Measurements from ENCODE around the gene ARHGAP25.
A peak's percentile ranks its signal among the peaks of the same experiment; 100 is the strongest.

ARHGAP25 gene

DNA sequence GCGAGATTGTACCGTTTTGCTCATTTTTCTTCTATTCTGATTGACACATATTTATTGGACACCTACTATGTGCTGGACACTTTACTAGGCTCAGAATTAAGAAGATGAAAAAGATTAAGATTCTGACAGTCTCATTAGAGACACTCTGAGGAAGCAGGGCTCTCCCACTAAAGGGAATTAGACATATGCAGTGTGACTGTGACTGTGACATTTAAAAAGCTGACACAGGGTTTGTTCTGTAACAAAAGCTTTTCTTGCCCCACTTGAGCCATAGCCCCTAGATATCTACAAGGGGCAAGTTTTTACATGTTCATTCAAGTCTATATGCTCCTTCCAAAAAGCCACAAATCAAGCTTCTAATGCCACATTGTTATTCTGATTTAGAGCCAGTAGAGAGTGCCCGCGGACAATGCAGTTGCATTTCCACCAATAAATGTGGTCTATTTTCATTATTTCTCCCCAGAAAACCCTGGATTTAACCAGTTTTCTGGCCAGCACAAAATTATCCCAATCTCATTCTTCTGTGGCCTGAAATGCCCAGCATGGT lies 9.8 kb downstream of the ARHGAP25 start:
- DNase-seq = no peak

DNA sequence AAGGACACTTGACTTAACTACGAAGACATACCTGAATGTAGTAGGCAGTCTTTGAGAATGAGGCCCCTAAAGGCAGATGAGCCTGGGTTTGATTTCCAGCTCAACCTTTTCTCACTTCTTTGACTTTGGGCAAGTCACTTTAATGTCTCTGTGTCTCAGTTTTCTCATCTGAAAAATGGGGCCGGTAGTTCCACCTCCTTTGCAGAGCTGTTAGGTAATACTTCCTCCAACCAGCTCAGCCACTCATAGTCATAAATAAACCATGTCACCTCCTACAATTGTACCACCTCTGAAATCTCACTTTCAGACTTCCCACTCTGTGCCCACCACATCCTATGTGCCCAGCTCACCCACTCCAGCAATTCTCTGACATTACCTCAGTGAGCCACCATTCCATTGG lies 10.4 kb downstream of the ARHGAP25 start:
- DNase-seq = no peak

DNA sequence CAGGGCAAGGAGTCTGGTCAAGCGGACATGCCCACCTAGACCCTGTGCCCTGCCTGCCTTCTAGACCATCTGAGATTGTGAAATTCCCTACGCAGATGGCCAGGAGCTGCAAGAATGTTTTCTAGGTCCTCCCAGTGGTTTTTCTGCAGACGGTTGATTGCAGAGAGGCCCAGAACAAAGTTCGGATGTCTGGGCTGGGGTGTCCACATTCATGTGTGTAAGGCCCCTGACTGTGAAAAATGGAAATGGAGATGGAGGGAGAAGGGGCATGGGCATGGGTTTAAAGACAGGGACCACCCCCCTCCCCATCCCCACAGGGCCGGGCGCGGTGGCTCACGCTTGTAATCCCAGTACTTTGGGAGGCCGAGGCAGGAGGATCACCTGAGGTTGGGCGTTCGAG lies 11.8 kb downstream of the ARHGAP25 start:
- no peak for DNase-seq

DNA sequence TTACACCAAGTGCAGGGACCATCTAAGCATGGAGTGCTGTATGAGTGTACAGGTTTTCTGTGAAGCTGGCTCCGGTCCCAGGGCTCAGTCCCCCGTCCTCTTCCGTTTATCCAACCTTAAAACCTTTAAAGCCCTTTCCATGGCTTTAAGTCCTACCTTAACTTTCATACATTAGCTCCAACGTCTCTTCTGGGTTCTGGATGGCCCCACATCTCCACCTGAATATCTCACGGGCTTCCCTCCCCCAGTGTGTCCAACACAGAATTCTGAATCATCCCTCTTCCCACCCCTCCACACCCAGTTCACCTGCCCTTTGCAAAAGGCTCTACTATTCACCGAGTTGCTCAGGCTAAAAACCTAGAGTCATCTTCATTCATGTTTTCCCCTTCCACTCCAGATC lies 12.8 kb downstream of the ARHGAP25 start:
- DNase-seq = no peak

DNA sequence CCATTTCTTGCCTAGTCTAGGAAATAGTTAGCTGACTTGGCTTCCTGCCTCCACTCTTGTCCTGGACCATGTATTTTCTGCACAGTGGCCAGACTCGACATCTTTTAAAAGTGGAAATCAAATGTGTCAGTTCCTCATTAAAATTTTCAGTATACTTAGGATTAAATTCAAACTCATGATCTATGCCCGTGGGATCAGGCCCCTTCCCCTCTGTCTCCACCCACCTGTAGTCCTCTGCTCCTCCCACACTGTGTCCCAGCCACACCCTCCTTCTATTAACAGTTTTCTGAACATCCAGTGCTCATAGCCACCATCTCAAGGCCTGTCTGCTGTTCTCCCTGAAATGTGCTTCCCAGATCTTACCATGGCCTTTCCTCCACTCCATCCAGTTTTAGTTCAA lies 13.3 kb downstream of the ARHGAP25 start:
- DNase-seq = no peak

DNA sequence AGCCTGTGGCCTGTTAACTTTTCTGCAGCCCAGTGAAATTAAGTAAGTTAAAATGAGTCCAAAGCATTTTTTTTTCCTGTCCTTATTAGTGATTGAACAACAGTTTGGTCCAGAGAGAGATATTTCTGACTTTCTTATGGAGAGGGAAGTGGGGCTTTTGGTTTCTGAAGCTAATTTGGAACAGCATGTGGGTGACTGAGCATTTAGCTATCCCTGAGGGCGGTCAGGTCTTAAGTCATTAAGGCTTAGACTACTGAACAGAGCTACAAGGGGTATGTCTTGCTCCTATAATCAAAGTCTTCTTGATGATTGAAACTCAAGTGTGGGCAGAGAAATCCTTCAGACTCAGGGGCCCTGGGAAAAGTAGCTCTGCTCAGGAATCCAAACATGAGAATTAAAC lies 14.0 kb downstream of the ARHGAP25 start:
- no peak for DNase-seq

DNA sequence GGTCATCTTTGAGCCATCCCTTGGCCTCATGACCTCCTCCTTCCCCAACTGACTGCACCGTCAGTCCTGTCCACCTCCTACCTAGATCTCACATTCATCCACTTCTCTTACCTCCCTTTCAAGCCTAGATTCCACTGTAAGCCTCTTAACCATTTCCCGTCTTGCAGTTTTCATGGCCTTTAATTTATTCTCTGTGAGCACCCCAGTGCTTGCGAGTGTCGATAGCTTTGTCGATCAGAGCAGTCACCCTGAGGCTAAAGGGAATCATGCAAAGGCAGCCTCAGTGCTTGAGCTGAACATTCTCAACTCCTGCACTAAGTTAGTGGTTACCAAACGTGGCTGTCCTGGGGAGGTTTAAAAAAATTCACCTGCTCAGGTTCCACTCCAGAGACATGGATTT lies 14.7 kb downstream of the ARHGAP25 start:
- DNase-seq = no peak

DNA sequence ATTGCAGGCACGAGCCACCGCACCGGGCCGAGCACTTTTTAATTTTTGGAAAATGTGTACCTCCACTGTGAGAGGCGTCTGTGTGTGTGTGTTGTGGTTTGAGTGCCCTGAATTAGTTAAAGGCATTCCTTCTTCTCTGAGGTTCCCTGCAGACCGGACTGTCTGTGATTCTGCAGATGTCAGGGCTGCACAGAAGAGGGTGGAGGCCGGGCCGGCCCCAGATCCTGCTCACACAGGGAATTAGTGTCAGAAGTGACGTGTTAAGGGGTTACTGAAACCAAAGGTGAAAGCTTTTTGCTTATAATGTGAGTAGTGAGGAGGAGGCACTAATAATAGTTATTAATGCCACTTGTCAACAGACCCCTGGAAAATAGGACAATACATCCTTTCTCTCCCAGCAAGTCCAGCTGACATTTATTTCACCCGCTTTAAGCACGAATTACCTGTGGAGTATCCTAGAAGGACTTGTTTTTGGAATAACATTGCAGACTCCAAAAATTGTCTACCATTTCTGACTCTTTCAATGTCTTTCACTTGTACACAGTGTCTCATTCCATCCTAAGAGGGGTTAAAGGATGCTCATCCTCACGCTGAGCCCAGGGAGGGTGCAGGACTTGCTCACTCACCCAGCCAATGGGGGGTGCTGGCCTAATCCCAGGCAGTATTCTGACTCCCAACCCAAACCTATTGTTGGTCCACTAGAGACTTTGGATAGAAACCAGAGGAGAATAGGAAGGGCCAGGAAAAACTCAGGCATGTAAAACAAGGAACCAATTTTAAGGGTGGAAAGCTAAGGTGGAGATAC lies 16.2 kb downstream of the ARHGAP25 start:
- no peak for DNase-seq

DNA sequence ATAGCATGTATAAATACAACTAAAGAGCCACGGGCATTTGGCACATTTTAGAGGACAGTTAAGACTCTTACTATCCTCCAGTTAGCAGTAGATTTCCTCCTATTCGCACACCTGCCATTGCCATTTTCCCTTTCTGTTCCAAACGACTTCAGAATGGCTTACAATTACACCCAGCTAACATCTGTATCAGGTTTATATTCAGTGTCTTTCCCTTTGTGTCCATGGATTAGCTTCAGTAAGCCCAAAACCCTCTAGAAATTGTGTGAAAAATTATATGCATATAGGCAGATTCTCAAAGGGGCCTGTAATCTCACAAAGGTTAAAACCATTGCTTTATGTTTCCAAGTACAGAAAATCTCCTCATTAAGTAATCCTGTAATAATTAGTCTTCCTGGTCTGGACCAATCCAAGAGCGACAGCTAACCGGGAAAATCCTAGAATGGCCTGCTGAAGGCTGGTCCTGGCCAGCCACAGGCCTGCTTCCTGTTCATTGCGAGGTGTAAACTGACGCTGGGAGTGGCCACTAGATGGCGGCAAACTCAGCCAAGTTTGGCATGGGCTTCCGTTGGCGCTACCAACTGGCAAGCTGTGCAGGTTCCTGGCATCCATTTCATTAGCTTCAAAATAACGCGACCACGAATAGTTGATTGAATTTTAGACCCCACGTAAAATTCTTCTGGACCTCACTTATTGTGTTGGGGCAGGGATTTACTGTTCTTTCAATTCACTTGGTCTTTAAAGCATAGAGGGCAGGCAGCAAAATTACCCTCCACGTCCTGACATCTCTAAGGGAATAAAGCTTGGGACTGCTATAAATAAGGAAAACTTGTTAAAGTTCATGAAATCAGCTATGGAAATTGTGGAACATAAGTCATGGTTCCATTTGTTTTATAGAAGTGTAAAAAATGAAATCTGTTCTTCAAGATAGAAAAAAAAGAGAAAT lies 17.1 kb downstream of the ARHGAP25 start:
- DNase-seq = peak; percentile 83

DNA sequence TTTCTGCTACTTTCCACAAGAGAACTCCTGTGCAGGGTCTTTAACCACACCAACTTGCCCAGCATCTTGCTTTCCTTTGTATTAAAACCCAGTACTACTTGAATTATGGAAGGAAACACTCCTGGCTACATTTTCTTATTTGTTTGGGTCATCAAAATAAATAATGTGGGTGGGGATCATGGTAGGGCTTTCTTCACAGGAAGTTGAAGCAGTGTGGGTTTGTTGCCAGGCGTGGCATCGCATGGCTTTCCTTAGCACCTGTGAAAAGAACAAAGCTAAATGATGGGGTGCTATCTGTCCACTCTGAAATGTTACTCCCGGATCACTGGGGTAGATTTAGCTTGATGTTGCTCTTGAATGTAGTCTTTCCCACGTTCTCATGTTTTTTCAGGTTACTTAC lies 18.7 kb downstream of the ARHGAP25 start:
- no peak for DNase-seq

DNA sequence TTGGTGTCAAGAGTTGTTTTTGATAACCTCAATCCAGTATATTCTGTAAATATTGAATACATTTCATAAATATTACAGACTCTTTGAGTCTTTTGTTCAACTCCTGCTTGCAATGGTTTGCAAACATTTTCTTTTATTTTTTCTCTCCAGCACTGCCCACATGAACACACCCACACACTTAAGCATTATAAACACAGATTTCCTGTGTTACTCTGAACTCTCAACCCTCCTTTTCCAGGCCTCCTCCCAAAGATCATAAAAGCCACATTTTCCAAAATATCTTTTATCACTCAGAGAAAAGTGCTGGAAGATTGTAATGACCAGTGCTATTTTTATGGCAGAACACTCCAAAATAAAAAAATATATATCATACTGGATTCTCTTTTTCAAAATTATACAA lies 20.5 kb downstream of the ARHGAP25 start:
- DNase-seq = no peak

DNA sequence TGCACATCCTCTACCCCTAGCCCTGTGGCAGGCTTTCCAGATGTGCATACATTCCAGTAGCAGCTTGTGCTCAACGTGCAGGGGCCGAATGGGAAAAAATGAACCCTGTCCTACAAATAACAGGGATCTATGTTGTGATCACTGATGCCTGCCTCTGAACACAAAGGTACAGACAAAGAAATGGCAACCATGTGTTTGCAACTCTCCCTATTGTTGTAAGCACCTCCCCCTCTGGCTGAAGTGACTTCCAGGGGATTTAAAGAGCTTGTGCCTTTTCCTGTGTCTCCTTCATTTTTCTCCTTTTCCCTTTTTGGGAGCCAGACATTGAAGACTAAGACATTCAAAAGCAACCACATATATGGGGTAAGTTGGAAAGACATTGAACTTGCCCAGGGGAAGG lies 21.6 kb downstream of the ARHGAP25 start:
- DNase-seq = no peak

DNA sequence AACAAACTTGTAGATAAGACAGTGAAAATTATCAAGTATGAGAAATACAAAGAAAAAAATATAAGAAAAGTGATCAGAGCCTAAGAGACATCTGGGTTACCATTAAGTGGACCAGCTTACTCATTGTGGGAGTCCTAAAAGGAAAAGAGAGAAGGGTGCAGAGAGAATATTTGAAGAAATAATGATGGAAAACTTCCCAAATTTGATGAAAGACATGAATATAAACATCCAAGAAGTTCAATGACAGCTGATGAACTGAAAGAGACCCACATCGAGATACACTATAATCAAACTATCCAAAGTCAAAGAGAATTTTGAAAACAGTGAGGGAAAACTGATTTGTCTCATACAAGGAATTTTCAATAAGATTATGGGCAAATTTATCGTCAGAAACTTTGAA lies 22.5 kb downstream of the ARHGAP25 start:
- no peak for DNase-seq

DNA sequence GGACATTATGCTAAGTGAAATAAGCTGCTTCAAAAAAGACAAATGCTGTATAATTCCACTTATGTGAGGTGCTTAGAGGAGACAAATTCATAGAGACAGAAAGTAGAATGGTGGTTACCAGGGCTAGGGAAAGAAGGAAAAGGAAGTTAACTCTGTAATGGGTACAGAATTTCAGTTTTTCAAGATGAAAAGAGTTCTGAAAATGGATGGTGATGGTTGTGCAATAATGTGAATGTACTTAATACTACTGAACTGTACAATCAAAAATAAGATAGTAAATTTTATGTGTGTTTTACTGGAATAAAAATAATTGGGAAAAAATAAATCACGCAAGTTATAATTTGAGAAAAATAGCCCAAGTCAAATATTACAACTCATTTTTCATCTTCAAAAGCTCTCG lies 27.5 kb downstream of the ARHGAP25 start:
- no peak for DNase-seq

DNA sequence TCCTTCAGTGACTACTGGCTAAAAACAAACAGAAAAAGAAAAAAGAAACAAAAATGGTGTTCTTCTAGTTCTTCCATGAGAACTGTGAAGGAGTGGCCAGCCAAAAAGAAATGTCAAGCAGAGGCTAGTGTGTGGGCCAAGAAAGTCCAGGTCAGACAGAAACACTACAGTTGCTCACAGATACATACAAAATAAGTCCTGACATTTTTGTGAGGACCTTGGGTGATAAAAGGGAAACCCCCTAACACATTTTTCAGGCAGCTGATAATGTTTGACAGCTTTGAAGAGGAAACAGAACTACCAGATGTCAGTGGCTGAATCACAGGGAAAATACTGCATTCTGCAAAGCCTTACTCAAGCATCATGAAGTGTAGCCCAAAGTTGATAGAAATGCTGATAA lies 28.1 kb downstream of the ARHGAP25 start:
- no peak for DNase-seq

DNA sequence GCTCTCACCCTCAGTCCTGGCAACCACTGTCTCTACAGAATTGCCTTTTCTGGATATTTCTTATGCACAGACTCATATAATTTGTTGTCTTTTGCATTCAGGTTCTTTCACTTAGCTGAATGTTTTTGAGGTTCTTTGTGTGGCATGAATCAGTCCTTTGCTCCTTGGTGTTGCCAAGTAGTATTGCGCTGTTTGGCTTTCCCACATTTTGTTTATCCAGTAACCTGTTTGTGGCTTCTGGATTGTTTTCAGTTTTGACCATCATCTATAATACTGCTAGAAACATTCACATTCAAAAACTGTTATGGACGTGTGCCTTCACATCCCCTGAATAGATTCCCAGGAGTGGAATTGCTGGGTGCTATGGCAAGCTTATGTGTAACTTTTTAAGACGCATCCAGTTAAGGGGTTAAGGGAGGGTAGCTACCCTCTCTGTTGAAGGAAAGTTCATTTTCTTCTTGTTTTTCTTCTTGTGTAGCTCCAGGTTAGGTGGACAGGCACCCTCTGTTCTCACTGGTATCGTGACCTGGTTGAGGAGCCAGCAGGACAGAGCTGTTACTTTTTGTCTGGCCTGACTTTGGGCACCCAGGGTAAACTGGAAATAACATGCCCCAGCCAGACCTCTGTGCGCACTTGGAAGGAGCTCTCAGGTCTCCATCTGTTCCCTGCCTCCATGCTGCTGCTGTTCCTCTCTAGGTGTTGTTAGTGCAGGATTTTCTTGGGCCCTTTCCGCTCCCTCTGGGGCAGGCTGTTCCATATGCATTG lies 29.6 kb downstream of the ARHGAP25 start:
- no peak for DNase-seq

DNA sequence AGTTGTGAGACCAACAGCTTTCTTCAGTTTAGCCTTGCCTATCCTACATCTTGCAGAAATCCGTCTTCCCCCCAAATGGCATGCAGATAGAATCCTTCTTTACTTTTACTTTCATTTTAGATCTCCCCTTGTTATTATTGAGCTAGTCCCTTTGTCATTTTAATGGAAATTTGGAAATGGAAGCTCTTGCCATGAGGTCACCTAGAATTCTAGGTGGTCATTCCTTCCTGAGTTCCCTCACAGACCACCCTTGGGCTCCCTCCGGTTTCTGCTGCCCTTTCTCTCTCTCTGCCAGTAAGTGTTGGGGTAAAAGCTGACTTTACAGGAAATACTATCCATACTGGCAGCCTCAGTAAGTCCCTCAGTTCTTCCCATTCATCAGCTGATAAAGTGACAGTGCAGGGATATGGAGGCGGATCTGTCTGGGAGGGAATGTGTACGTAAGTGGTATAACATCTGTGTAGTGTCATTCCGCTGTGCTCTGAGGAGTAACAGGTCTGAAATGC lies 30.2 kb downstream of the ARHGAP25 start:
- no peak for DNase-seq

DNA sequence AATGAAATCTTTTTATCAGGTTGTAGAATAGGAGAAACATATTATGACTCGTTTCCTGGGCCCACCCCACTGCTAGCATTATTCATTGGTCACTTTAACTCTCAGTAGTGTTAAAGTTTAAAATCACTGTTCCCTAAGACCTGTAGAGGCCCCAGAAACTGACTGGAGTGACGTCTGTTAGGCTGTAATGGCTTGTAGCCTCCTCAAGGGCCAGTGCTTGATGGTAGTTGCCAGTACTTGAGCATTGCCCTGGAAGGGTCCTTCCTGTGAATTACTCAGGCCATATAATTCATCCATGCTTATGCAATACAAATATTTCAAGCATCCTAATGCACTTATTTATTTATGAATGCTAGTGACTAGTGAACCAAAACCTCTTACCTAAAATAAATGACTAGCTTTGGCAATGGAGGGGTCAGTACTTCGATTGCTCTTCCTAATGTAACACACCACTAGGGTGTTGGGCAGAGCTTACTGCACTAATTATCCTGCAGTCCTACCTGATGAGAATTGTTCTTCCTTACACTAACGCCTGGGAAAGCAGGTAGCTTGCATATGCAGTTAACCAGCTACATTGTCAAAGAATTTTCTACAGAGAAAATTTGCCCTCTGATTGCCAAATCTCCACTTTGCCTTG lies 31.2 kb downstream of the ARHGAP25 start:
- peak; percentile 13 for DNase-seq

DNA sequence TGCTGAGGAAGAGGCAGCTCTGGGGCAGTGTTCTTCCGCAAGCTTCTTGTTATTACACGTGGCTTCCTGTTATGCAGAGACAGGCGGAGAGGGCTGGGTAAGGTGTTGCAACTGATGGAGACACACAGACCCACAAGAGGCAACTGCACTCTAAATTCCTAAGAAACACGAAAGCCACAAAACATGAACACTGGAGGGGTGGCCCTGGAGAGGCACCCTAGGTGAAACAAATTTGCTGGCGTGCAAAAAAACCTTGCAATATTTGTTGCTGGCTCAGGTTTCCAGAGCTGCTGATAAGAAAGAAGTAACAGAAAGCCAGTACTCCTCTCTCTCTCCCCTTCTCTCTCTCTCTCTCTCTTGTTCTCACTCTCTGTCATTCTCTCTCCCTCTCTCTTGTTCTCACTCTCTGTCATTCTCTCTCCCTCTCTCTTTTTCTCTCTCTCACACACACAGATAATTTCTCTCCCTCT lies 31.8 kb downstream of the ARHGAP25 start:
- peak; percentile 77 for DNase-seq

DNA sequence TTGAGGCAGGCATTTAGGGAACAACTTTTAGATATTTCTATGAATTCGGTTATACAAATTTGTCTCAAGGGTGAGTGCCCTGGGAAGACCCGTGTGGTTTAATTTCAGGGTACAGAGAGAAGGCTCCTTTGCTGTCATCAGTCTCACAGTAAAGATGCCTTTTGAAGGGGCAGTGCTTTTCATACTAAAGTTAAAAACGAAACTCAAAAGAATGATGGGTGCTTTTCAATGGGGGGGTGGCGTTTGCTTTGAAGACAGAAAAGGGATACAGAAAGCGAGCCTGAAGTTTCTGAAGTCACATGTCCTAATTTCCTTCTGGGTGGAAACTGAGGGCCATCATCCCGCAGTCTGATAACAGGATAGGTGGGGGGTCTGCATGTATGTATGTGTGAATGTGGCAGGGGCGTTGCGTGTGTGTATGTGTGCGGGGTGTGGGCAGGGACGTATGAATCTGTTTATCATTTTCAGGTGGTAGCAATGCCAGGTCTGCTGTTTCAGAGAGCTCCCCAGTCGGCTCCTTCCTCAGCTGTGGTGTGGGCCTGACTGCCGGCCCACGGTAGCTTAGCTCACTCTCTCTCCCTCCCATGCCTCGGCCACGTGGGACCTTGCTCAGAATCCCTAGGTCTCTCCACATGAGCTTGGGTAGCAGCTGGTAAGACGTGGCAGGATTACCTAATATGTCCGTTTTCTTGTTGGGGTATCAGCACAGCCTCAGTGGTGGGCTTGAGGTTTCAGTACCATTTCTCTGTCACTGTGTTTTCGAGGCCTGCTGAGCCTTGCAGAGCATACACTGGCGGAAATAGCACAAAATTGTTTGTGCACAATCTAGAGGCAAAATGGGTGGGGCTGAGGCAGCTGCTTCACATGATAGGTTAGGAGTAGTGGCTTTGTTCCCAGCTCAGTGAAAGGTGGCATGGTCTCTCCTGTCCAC lies 32.7 kb downstream of the ARHGAP25 start:
- peak; percentile 85 for DNase-seq

DNA sequence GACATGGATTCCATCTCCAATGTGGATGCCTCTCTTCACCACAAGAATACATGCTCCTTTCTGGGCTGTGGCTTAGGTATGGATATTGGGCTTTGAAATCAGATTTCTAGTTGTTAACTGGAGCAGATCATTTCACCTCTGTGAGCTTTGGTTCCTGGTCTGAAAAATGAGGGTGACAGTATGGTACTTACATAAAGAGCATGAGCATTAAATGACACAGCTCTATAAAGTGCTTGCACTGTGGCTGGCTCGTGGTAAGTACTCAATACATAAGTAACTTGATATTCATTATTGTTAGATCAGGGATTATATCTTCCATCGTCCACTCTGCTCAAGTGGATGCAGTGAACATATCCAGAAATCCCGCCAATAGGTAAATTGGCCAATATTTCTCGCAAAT lies 33.4 kb downstream of the ARHGAP25 start:
- no peak for DNase-seq

All from NK-92 treated with Interleukin-12 subunit alpha and Interleukin-12 subunit beta, amount 100 ng/mL, for 24 hours (cell line).